ENCODE data around the gene POU2F3.

Gene POU2F3

GRCh38 chr11:120343429-120343828 is 103.5 kb downstream of the POU2F3 start:
- TF ChIP-seq CTCF (IDR thresholded peaks at IDR 0.05; ENCODE audit: low read length) (no peak), EZH2 (IDR thresholded peaks at IDR 0.05; ENCODE audit: borderline replicate concordance, low read length) (no peak)
- H2AFZ ChIP-seq (ENCODE audit: low read length), result no peak overlapping the region
- no peak overlapping the region for H3K4me2 ChIP-seq (ENCODE audit: low read length)
- no peaks in the 10 kb centered on the region for H4K20me1 ChIP-seq (ENCODE audit: insufficient read depth, low read length)
- no peak overlapping the region for H3K4me3 ChIP-seq (ENCODE audit: low read depth, low read length, poor library complexity, severe bottlenecking)
- H3K9me2 ChIP-seq (ENCODE audit: low read depth, low read length), result no peaks in the 10 kb centered on the region
- no peaks in the 10 kb centered on the region for H3F3A ChIP-seq (ENCODE audit: insufficient read depth, low read length)
- no peaks in the 10 kb centered on the region for H3K79me2 ChIP-seq (ENCODE audit: insufficient read depth, low read length)
- H3K36me3 ChIP-seq (ENCODE audit: insufficient read depth, low read length), result no peaks in the 10 kb centered on the region; the same call in 1 of the 2 replicates
- no peak overlapping the region for H3K27ac ChIP-seq (ENCODE audit: low read depth, low read length, poor library complexity, severe bottlenecking)
- 0 out of 2 replicates have a peak, but pooled peaks cover 3% of the 10 kb centered on the region for H3K9me3 ChIP-seq (ENCODE audit: low read length)
- peaks cover 8% of the 10 kb centered on the region for H3K4me1 ChIP-seq (ENCODE audit: insufficient read depth, low read length, severe bottlenecking)
- peaks cover 7% of the 10 kb centered on the region; the same call in 1 of the 2 replicates for H3K27me3 ChIP-seq (ENCODE audit: insufficient read depth, low read length)
- no peak overlapping the region for H3K9ac ChIP-seq (ENCODE audit: low read length)

GRCh38 chr11:120344302-120345004 is 104.5 kb downstream of the POU2F3 start:
- Histone ChIP-seq H3K36me3 (ENCODE audit: insufficient read depth, low read length) (no peaks in the 10 kb centered on the region; the same call in 1 of the 2 replicates), H3K4me1 (ENCODE audit: insufficient read depth, low read length, severe bottlenecking) (peaks cover 8% of the 10 kb centered on the region), H3K9me3 (ENCODE audit: low read length) (0 out of 2 replicates have a peak, but pooled peaks cover 3% of the 10 kb centered on the region), H3K9me2 (ENCODE audit: low read depth, low read length) (no peaks in the 10 kb centered on the region), H3K9ac (ENCODE audit: low read length) (no peak overlapping the region), H3K79me2 (ENCODE audit: insufficient read depth, low read length) (no peaks in the 10 kb centered on the region), H2AFZ (ENCODE audit: low read length) (no peak overlapping the region), H3K4me3 (ENCODE audit: low read depth, low read length, poor library complexity, severe bottlenecking) (no peak overlapping the region), H3K27ac (ENCODE audit: low read depth, low read length, poor library complexity, severe bottlenecking) (no peak overlapping the region), H3K27me3 (ENCODE audit: insufficient read depth, low read length) (peaks cover 7% of the 10 kb centered on the region; the same call in 1 of the 2 replicates), H4K20me1 (ENCODE audit: insufficient read depth, low read length) (no peaks in the 10 kb centered on the region), H3K4me2 (ENCODE audit: low read length) (no peak overlapping the region), H3F3A (ENCODE audit: insufficient read depth, low read length) (no peaks in the 10 kb centered on the region)
- no peak for TF ChIP-seq EZH2 (IDR thresholded peaks at IDR 0.05; ENCODE audit: borderline replicate concordance, low read length)
- no peak for TF ChIP-seq CTCF (IDR thresholded peaks at IDR 0.05; ENCODE audit: low read length)

GRCh38 chr11:120346233-120346632 is 106.3 kb downstream of the POU2F3 start:
- H3K27ac ChIP-seq (ENCODE audit: low read depth, low read length, poor library complexity, severe bottlenecking), result no peak overlapping the region
- no peak overlapping the region for H3K4me3 ChIP-seq (ENCODE audit: low read depth, low read length, poor library complexity, severe bottlenecking)
- TF ChIP-seq CTCF (IDR thresholded peaks at IDR 0.05; ENCODE audit: low read length) (no peak), EZH2 (IDR thresholded peaks at IDR 0.05; ENCODE audit: borderline replicate concordance, low read length) (no peak)
- no peaks in the 10 kb centered on the region; the same call in 1 of the 2 replicates for H3K36me3 ChIP-seq (ENCODE audit: insufficient read depth, low read length)
- peaks cover 8% of the 10 kb centered on the region for H3K4me1 ChIP-seq (ENCODE audit: insufficient read depth, low read length, severe bottlenecking)
- no peaks in the 10 kb centered on the region for H3K79me2 ChIP-seq (ENCODE audit: insufficient read depth, low read length)
- H3K9me2 ChIP-seq (ENCODE audit: low read depth, low read length), result no peaks in the 10 kb centered on the region
- no peaks in the 10 kb centered on the region for H3F3A ChIP-seq (ENCODE audit: insufficient read depth, low read length)
- no peak overlapping the region for H3K9ac ChIP-seq (ENCODE audit: low read length)
- no peak overlapping the region for H3K4me2 ChIP-seq (ENCODE audit: low read length)
- no peak overlapping the region for H2AFZ ChIP-seq (ENCODE audit: low read length)
- H3K9me3 ChIP-seq (ENCODE audit: low read length), result 0 out of 2 replicates have a peak, but pooled peaks cover 3% of the 10 kb centered on the region
- peaks cover 7% of the 10 kb centered on the region; the same call in 1 of the 2 replicates for H3K27me3 ChIP-seq (ENCODE audit: insufficient read depth, low read length)
- no peaks in the 10 kb centered on the region for H4K20me1 ChIP-seq (ENCODE audit: insufficient read depth, low read length)

Data from OCI-LY1 (cell line).